GM12878 (cell line): Measurements from ENCODE around the gene TATDN2. TPM values are rescaled to one million over a fixed set of nuclear protein-coding genes. Genes with fewer than 3 reads are reported as not detected.

Experiments
- CBFB ChIP-seq: IDR thresholded peaks from 2 replicates; pipeline ENCODE4 v1.6.1; 2016; ENCODE audit warnings: antibody characterized with exemption, low read depth
- CEBPB ChIP-seq, 2 experiments: fragments of 150-350 bp in 1 of 2; IDR thresholded peaks; 2 replicates each; pipeline ENCODE4 v1.6.1; 2012 to 2014; ENCODE audit warnings: low read depth in 2 of 2, low read length in 2 of 2, borderline replicate concordance in 1 of 2, inconsistent platforms in 1 of 2
- CHD1 ChIP-seq: IDR thresholded peaks from 2 replicates; pipeline ENCODE4 v1.6.1; 2012; ENCODE audit warnings: low read depth, low read length, improper control_type of control experiment
- CHD4 ChIP-seq: fragments of 200-600 bp; sonication (generic); IDR thresholded peaks from 2 replicates; pipeline ENCODE4 v1.6.1; 2016; ENCODE audit warnings: mild to moderate bottlenecking
- CREM ChIP-seq: IDR thresholded peaks from 2 replicates; pipeline ENCODE4 v1.6.1; 2014; ENCODE audit warnings: antibody characterized with exemption, low read depth
- REST ChIP-seq: IDR thresholded peaks from 2 replicates; pipeline ENCODE4 v1.6.1; 2012; ENCODE audit warnings: mild to moderate bottlenecking, low read depth, low read length
- RFX5 ChIP-seq: IDR thresholded peaks from 2 replicates; pipeline ENCODE4 v1.6.1; 2011; ENCODE audit warnings: low read depth, low read length, improper control_type of control experiment
- SIX5 ChIP-seq: IDR thresholded peaks from 2 replicates; pipeline ENCODE4 v1.6.1; 2011; ENCODE audit warnings: mild to moderate bottlenecking, low read depth, low read length, moderate library complexity; ENCODE audit not compliant: severe bottlenecking
- ZNF687 ChIP-seq: fragments of 450-650 bp; IDR thresholded peaks from 2 replicates; pipeline ENCODE4 v1.6.1; 2017; ENCODE audit warnings: mild to moderate bottlenecking, moderate library complexity
- ZSCAN29 ChIP-seq: fragments of 450-650 bp; IDR thresholded peaks from 2 replicates; pipeline ENCODE4 v1.6.1; 2017; ENCODE audit warnings: mild to moderate bottlenecking, moderate library complexity
- polyA plus RNA-seq, 11 experiments: library from polyadenylated mRNA; depleted of rRNA in 4 of 11; unstranded in 6 of 11; stranded (reverse) in 5 of 11; fragments of >200 nt; fragmentation: Nextera tagmentation in 4 of 11; fragmentation: Illumina TruSeq in 1 of 11; extraction: Ambion mirVana in 4 of 11; extraction: Trizol in 1 of 11; gene quantifications; 1 replicate in 1 of 11; 2 replicates in 10 of 11; pipeline versions ENCODE4 v1.2.1 to v1.2.3, GENCODE V29; 2011 to 2016; ENCODE audit warnings: inconsistent platforms in 2 of 11, missing spikeins in 2 of 11, low read depth in 1 of 11
- total RNA-seq, 4 experiments: library from RNA; depleted of rRNA in 3 of 4; stranded (reverse); fragments of >200 nt in 3 of 4; fragmentation: Illumina TruSeq in 1 of 4; extraction: Trizol in 1 of 4; gene quantifications; 2 replicates each; pipeline versions ENCODE4 v1.2.1 to v1.2.3, GENCODE V29; 2013 to 2021
- TF ChIP-seq, protein P1 (sequence below): fragments of 150-350 bp; IDR thresholded peaks from 2 replicates; pipeline ENCODE4 v1.6.1; 2016; ENCODE audit warnings: low read depth, low read length
- TF ChIP-seq, protein P2 (sequence below): IDR thresholded peaks from 2 replicates; pipeline ENCODE4 v1.6.1; 2011; ENCODE audit warnings: low read depth, mild to moderate bottlenecking, low read length, moderate library complexity, borderline replicate concordance; ENCODE audit errors: extremely low read depth
- TF ChIP-seq, protein P3 (sequence below): fragments of 450-650 bp; IDR thresholded peaks from 2 replicates; pipeline ENCODE4 v1.6.1; 2017; ENCODE audit warnings: antibody characterized with exemption, mild to moderate bottlenecking, moderate library complexity

The TATDN2 gene
- total and polyA plus RNA-seq, 10 of the 15 experiments (the other 5 are each of a cell fraction or from before 2014, with no cell fraction given): 4.2 to 36.5 (median 15.8) TPM

- TF ChIP-seq, protein P1, sequence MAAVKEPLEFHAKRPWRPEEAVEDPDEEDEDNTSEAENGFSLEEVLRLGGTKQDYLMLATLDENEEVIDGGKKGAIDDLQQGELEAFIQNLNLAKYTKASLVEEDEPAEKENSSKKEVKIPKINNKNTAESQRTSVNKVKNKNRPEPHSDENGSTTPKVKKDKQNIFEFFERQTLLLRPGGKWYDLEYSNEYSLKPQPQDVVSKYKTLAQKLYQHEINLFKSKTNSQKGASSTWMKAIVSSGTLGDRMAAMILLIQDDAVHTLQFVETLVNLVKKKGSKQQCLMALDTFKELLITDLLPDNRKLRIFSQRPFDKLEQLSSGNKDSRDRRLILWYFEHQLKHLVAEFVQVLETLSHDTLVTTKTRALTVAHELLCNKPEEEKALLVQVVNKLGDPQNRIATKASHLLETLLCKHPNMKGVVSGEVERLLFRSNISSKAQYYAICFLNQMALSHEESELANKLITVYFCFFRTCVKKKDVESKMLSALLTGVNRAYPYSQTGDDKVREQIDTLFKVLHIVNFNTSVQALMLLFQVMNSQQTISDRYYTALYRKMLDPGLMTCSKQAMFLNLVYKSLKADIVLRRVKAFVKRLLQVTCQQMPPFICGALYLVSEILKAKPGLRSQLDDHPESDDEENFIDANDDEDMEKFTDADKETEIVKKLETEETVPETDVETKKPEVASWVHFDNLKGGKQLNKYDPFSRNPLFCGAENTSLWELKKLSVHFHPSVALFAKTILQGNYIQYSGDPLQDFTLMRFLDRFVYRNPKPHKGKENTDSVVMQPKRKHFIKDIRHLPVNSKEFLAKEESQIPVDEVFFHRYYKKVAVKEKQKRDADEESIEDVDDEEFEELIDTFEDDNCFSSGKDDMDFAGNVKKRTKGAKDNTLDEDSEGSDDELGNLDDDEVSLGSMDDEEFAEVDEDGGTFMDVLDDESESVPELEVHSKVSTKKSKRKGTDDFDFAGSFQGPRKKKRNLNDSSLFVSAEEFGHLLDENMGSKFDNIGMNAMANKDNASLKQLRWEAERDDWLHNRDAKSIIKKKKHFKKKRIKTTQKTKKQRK: no peak
- TF ChIP-seq, protein P2, sequence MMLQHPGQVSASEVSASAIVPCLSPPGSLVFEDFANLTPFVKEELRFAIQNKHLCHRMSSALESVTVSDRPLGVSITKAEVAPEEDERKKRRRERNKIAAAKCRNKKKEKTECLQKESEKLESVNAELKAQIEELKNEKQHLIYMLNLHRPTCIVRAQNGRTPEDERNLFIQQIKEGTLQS: no peak
- TF ChIP-seq, protein P3, sequence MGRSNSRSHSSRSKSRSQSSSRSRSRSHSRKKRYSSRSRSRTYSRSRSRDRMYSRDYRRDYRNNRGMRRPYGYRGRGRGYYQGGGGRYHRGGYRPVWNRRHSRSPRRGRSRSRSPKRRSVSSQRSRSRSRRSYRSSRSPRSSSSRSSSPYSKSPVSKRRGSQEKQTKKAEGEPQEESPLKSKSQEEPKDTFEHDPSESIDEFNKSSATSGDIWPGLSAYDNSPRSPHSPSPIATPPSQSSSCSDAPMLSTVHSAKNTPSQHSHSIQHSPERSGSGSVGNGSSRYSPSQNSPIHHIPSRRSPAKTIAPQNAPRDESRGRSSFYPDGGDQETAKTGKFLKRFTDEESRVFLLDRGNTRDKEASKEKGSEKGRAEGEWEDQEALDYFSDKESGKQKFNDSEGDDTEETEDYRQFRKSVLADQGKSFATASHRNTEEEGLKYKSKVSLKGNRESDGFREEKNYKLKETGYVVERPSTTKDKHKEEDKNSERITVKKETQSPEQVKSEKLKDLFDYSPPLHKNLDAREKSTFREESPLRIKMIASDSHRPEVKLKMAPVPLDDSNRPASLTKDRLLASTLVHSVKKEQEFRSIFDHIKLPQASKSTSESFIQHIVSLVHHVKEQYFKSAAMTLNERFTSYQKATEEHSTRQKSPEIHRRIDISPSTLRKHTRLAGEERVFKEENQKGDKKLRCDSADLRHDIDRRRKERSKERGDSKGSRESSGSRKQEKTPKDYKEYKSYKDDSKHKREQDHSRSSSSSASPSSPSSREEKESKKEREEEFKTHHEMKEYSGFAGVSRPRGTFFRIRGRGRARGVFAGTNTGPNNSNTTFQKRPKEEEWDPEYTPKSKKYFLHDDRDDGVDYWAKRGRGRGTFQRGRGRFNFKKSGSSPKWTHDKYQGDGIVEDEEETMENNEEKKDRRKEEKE: no peak
- no peak for TF ChIP-seq CBFB
- TF ChIP-seq SIX5: no peak
- TF ChIP-seq ZNF687: peak; percentile 59; the same call in 1 of the 2 replicates
- TF ChIP-seq REST: no peak
- TF ChIP-seq ZSCAN29: no peak
- TF ChIP-seq CHD4: no peak
- no peak for TF ChIP-seq CREM
- no peak for TF ChIP-seq CEBPB (IDR thresholded peaks at IDR 0.05; ENCODE audit: borderline replicate concordance in 1 of 2, low read depth in 2 of 2, low read length in 2 of 2)
- TF ChIP-seq CHD1: no peak
- no peak for TF ChIP-seq RFX5
Observed at GRCh38 chr3:10224794-10225665, 23.2 kb upstream of the TATDN2 start (continued).
